IMR-90 (cell line): ENCODE measurements around the gene CCND1. TPM values are rescaled to one million over a fixed set of nuclear protein-coding genes. Genes with fewer than 3 reads are reported as not detected.

ENCODE experiments used
- ATAC-seq: fragments of 200-7000 bp; cut with Tn5 transposase; 2 replicates; pipeline ENCODE4 v1.9.1; 2020; ENCODE audit warnings: low read depth, mild to moderate bottlenecking, moderate library complexity
- BruUV-seq: library from RNA; stranded (reverse); fragments of 400-500 nt; replicated peaks from 2 replicates; lab custom pipeline; 2021; lab: Mats Ljungman, UMichigan
- CTCF ChIA-PET: fragments of 300-600 bp; formaldehyde crosslinking; extraction: SDS; loops from one replicate; lab custom pipeline; 2021; ENCODE audit warnings: antibody characterized with exemption; lab: Yijun Ruan, JAX
- POLR2A ChIA-PET: fragments of 300-600 bp; sonication (Branson Sonifier 250); formaldehyde crosslinking; loops from one replicate; lab custom pipeline; 2022; ENCODE audit warnings: antibody characterized with exemption; ENCODE audit not compliant: unreplicated experiment; lab: Charles Lee
- DNase-seq: peaks from one replicate; pipeline ENCODE4 v3.0.0; 2013
- H2AFZ ChIP-seq: replicated peaks from 2 replicates; pipeline ENCODE3; 2013; ENCODE audit warnings: low read length, mild to moderate bottlenecking; ENCODE audit not compliant: poor library complexity
- H2AK5ac ChIP-seq: 2 replicates; pipeline ENCODE4 v1.6.1; 2013; ENCODE audit warnings: low read depth, low read length, inconsistent platforms
- H2AK9ac ChIP-seq: replicated peaks from 2 replicates; pipeline ENCODE3; 2013; ENCODE audit warnings: mild to moderate bottlenecking, low read depth, low read length, moderate library complexity; ENCODE audit not compliant: poor library complexity
- H2BK120ac ChIP-seq: 2 replicates; pipeline ENCODE4 v1.6.1; 2013; ENCODE audit warnings: low read depth, low read length, inconsistent platforms
- H2BK15ac ChIP-seq: 3 replicates; pipeline ENCODE4 v1.6.1; 2013; ENCODE audit warnings: low read depth, low read length, inconsistent platforms
- H2BK20ac ChIP-seq: 2 replicates; pipeline ENCODE4 v1.6.1; 2013; ENCODE audit warnings: low read depth, mild to moderate bottlenecking, inconsistent platforms, low read length, moderate library complexity
- H2BK5ac ChIP-seq: 2 replicates; pipeline ENCODE4 v1.6.1; 2013; ENCODE audit warnings: mild to moderate bottlenecking, low read depth, low read length, inconsistent platforms; ENCODE audit not compliant: poor library complexity, severe bottlenecking
- H3K14ac ChIP-seq: replicated peaks from 2 replicates; pipeline ENCODE4 v1.6.1; 2013; ENCODE audit warnings: low read depth, low read length, inconsistent platforms
- H3K18ac ChIP-seq: 2 replicates; pipeline ENCODE4 v1.6.1; 2013; ENCODE audit warnings: low read depth, low read length, control low read depth
- H3K23ac ChIP-seq: 2 replicates; pipeline ENCODE4 v1.6.1; 2013; ENCODE audit warnings: low read depth, low read length, inconsistent platforms
- H3K27ac ChIP-seq: 2 replicates; pipeline ENCODE4 v1.5.1; 2013; ENCODE audit warnings: mild to moderate bottlenecking, control low read depth, low read length; ENCODE audit not compliant: insufficient read depth
- H3K27me3 ChIP-seq: 2 replicates; pipeline ENCODE4 v1.6.1; 2013; ENCODE audit warnings: low read length; ENCODE audit not compliant: control insufficient read depth, insufficient read depth
- H3K36me3 ChIP-seq: 2 replicates; pipeline ENCODE4 v1.6.1; 2013; ENCODE audit warnings: low read length, mixed read lengths; ENCODE audit not compliant: control insufficient read depth, insufficient read depth
- H3K4ac ChIP-seq: 2 replicates; pipeline ENCODE4 v1.6.1; 2013; ENCODE audit warnings: low read depth, low read length, inconsistent platforms
- H3K4me1 ChIP-seq: 2 replicates; pipeline ENCODE4 v1.6.1; 2013; ENCODE audit warnings: low read length, mixed read lengths; ENCODE audit not compliant: control insufficient read depth, insufficient read depth
- H3K4me2 ChIP-seq: 2 replicates; pipeline ENCODE4 v1.6.1; 2013; ENCODE audit warnings: low read depth, mild to moderate bottlenecking, control low read depth, low read length, moderate library complexity
- H3K4me3 ChIP-seq: 2 replicates; pipeline ENCODE4 v1.5.1; 2013; ENCODE audit warnings: low read depth, mild to moderate bottlenecking, control low read depth, low read length, moderate library complexity; ENCODE audit not compliant: insufficient read depth
- H3K56ac ChIP-seq: 2 replicates; pipeline ENCODE4 v1.6.1; 2013; ENCODE audit warnings: low read length, inconsistent platforms; ENCODE audit not compliant: insufficient read depth; ENCODE audit errors: extremely low read depth
- H3K79me1 ChIP-seq, 2 experiments: 2 replicates each; pipeline ENCODE4 v1.6.1; 2013; ENCODE audit warnings: low read length in 2 of 2, inconsistent platforms in 1 of 2, low read depth in 1 of 2
- H3K9ac ChIP-seq: 2 replicates; pipeline ENCODE4 v1.6.1; 2013; ENCODE audit warnings: low read depth, low read length, control low read depth
- H3K9me1 ChIP-seq: 2 replicates; pipeline ENCODE4 v1.6.1; 2013; ENCODE audit warnings: low read length, inconsistent platforms; ENCODE audit not compliant: insufficient read depth
- H3K9me3 ChIP-seq: 2 replicates; pipeline ENCODE4 v1.6.1; 2013; ENCODE audit warnings: low read length; ENCODE audit not compliant: control insufficient read depth, insufficient read depth
- H4K20me1 ChIP-seq: 2 replicates; pipeline ENCODE4 v1.6.1; 2013; ENCODE audit warnings: low read length, inconsistent platforms; ENCODE audit not compliant: insufficient read depth
- H4K5ac ChIP-seq: 2 replicates; pipeline ENCODE4 v1.6.1; 2013; ENCODE audit warnings: mild to moderate bottlenecking, low read depth, low read length, control low read depth
- H4K8ac ChIP-seq, 2 experiments: 2 replicates each; pipeline ENCODE4 v1.6.1; 2013; ENCODE audit warnings: low read depth in 2 of 2, low read length in 2 of 2, control low read depth in 1 of 2, inconsistent platforms in 1 of 2
- H4K91ac ChIP-seq: 2 replicates; pipeline ENCODE4 v1.6.1; 2013; ENCODE audit warnings: low read depth, low read length, inconsistent platforms; ENCODE audit not compliant: insufficient read depth
- CEBPB ChIP-seq: IDR thresholded peaks from 2 replicates; pipeline ENCODE4 v1.6.1; 2012; ENCODE audit warnings: low read depth, low read length, improper control_type of control experiment
- MXI1 ChIP-seq: IDR thresholded peaks from 2 replicates; pipeline ENCODE4 v1.6.1; 2012; ENCODE audit warnings: low read depth, mild to moderate bottlenecking, low read length, moderate library complexity, borderline replicate concordance
- RCOR1 ChIP-seq: IDR thresholded peaks from 2 replicates; pipeline ENCODE4 v1.6.1; 2012; ENCODE audit warnings: mild to moderate bottlenecking, low read length, improper control_type of control experiment; ENCODE audit not compliant: insufficient replicate concordance
- SMC3 ChIP-seq: fragments of 150-350 bp; IDR thresholded peaks from 2 replicates; pipeline ENCODE4 v1.6.1; 2016; ENCODE audit warnings: low read depth, mild to moderate bottlenecking, antibody characterized with exemption, low read length, moderate library complexity
- WGBS, 2 experiments: methylation state at CpG; one replicate each; pipeline versions ENCODE4 v1.1.5 to v1.1.7; 2013; ENCODE audit warnings: missing lambda C conversion rate in 2 of 2; ENCODE audit not compliant: insufficient read length in 1 of 2; ENCODE audit errors: extremely low coverage in 2 of 2; 5-methylcytosine and 5-hydroxymethylcytosine counted together
- dilution Hi-C: fragments of 300-500 bp; cut with HindIII; formaldehyde crosslinking; loops from one replicate; pipeline ENCODE4 v1.14.3; 2018; ENCODE audit warnings: low sequenced_read_pairs; ENCODE audit not compliant: unreplicated experiment
- in situ Hi-C: fragments of 300-500 bp; cut with MboI; formaldehyde crosslinking; loops from 3 replicates; pipeline ENCODE4 v1.14.3; 2019; ENCODE audit warnings: low sequenced_read_pairs, inconsistent platforms, mixed read lengths
- intact Hi-C: fragments of 100-400 bp; cut with micrococcal nuclease; formaldehyde crosslinking; loops from 2 replicates; pipeline ENCODE4 v1.10.0; 2022
- polyA plus RNA-seq, 3 experiments: library from polyadenylated mRNA; depleted of rRNA; stranded (reverse); fragments of >200 nt; gene quantifications; 2 replicates each; pipeline ENCODE4 v1.2.3, GENCODE V29; 2012; ENCODE audit warnings: low replicate concordance in 1 of 3
- total RNA-seq: library from RNA; depleted of rRNA; stranded (reverse); fragments of >200 nt; gene quantifications from 2 replicates; pipeline ENCODE4 v1.2.3, GENCODE V29; 2012
- TF ChIP-seq, protein P1 (sequence below): conservative IDR thresholded peaks from 2 replicates; pipeline ENCODE4 v1.5.1; 2012; ENCODE audit warnings: mild to moderate bottlenecking, low read depth, low read length, improper control_type of control experiment

Gene CCND1
- total and polyA plus RNA-seq, 2 of the 4 experiments (the other 2 are of a cell fraction): 481 to 748 TPM

GRCh38 chr11:69669486-69669885 lies 28.5 kb downstream of the CCND1 start:
- Histone ChIP-seq H3K27ac (no peak overlapping the region), H4K5ac (no peak overlapping the region), H3K4ac (no peak overlapping the region), H2AK9ac (no peak overlapping the region), H2AK5ac (no peak overlapping the region), H3K14ac (no peak overlapping the region), H3K56ac (no peak overlapping the region), H4K91ac (no peak overlapping the region), H3K9ac (no peak overlapping the region), H2AFZ (no peak overlapping the region), H4K8ac (no peak overlapping the region), H3K23ac (no peak overlapping the region), H2BK120ac (no peak overlapping the region), H3K4me2 (no peak overlapping the region), H3K18ac (no peak overlapping the region), H4K20me1 (peaks cover 15% of the 10 kb centered on the region), H2BK20ac (no peak overlapping the region), H3K9me1 (no peaks in the 10 kb centered on the region; the same call in 1 of the 2 replicates), H2BK5ac (no peak overlapping the region), H3K9me3 (no peaks in the 10 kb centered on the region), H3K36me3 (peaks cover 37% of the 10 kb centered on the region), H2BK15ac (no peak overlapping the region), H3K4me1 (peaks cover 7% of the 10 kb centered on the region), H3K27me3 (no peaks in the 10 kb centered on the region), H3K4me3 (no peak overlapping the region), H3K79me1 (peaks cover 27 to 70% of the 10 kb centered on the region in 2 experiments)
- CTCF ChIA-PET: interaction anchor here (0.9 to 2.3 kb wide), 3 partner anchors 227 to 567 kb away, joined by 3 to 9 read pairs (median 3); no protein-coding TSS in a partner anchor
- POLR2A ChIA-PET: no interaction called here
- ATAC-seq: no peak
- in situ Hi-C loops (loop anchor here (25.0 kb wide), 2 partner anchors 732 to 1057 kb away; no protein-coding TSS in a partner anchor), dilution Hi-C loops (no loop called here), intact Hi-C loops (no loop called here)
- BruUV-seq: no TSS peak
- no peak for DNase-seq
- TF ChIP-seq MXI1 (no peak), CEBPB (no peak), SMC3 (no peak), RCOR1 (no peak)
- TF ChIP-seq, protein P1, sequence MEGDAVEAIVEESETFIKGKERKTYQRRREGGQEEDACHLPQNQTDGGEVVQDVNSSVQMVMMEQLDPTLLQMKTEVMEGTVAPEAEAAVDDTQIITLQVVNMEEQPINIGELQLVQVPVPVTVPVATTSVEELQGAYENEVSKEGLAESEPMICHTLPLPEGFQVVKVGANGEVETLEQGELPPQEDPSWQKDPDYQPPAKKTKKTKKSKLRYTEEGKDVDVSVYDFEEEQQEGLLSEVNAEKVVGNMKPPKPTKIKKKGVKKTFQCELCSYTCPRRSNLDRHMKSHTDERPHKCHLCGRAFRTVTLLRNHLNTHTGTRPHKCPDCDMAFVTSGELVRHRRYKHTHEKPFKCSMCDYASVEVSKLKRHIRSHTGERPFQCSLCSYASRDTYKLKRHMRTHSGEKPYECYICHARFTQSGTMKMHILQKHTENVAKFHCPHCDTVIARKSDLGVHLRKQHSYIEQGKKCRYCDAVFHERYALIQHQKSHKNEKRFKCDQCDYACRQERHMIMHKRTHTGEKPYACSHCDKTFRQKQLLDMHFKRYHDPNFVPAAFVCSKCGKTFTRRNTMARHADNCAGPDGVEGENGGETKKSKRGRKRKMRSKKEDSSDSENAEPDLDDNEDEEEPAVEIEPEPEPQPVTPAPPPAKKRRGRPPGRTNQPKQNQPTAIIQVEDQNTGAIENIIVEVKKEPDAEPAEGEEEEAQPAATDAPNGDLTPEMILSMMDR: no peak
- 92% methylated on average over 16 of the region's 19 CpGs; no CpG with 5 or more reads in 1 of the 2 experiments for WGBS, 2 experiments
